ENCODE results near the gene FALEC.

Gene FALEC

DNA sequence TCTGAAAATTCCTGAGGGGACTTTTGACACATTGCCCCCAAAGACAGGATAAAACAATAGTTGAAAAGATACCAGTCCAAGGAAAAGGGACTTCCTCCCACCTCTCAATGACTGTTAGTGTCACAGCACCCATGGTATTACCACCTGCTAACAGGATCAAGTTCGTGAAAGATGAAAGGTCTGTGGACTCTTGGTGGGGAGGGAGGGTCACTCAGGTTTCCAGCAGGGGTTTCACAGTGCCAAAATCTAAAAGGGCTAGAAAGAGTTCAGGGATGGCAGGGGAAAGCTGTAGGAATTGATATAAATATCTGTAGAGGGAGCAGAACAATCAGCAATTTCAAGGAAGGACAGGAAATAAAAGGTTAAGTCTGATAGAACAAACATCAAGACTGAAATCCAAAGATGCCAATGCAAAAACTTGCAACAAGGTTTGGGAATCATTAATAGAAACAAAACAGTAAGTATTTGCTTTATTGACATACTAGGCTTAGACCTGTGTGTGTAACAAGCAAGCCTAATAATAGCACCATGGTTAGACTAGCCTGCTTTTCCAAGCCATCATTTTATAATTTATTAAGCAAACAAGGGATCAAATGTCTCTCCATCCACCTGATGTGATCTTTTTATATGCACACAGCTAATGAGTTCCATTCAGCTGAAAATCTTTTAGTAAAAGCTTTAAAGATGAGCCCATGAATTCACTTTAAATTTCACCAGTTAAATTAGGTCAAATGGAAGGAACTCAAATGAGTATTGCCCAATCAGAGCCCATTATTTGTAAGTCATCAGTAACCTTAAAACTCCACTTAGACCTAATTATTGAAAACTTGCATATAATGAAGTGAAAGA is 60.2 kb downstream of the FALEC start:
- H3K36me3 ChIP-seq (ENCODE audit: insufficient read depth, low read length): peaks cover 67% of the 10 kb centered on the region
- peaks cover 58% of the 10 kb centered on the region for H4K20me1 ChIP-seq (ENCODE audit: insufficient read depth, low read length)
- H3K9ac ChIP-seq (ENCODE audit: low read depth, low read length): peak overlapping the region; percentile 95
- TF ChIP-seq EZH2 (IDR thresholded peaks at IDR 0.05; ENCODE audit: borderline replicate concordance, low read depth, low read length, severe bottlenecking) (no peak), CTCF (IDR thresholded peaks at IDR 0.05; ENCODE audit: borderline replicate concordance, extremely low read depth, low read length, poor library complexity, severe bottlenecking) (no peak)
- DNase-seq: no peak
- no peak overlapping the region for H2AFZ ChIP-seq (ENCODE audit: low read depth, low read length)
- peak overlapping the region; percentile 84 for H3K4me2 ChIP-seq (ENCODE audit: insufficient read depth, low read length)
- H3K27ac ChIP-seq (ENCODE audit: low read length): peak overlapping the region; percentile 43; the same call in 1 of the 2 replicates
- H3K79me2 ChIP-seq (ENCODE audit: insufficient read depth, low read length): peaks cover 83% of the 10 kb centered on the region
- peak overlapping the region; percentile 16 to 83; a peak in 3 of 4 replicates for H3K4me3 ChIP-seq (ENCODE audit: low read depth in 1 of 2, low read length in 2 of 2)
- peaks cover 62% of the 10 kb centered on the region for H3K4me1 ChIP-seq (ENCODE audit: insufficient read depth, low read length)
- no peak for ATAC-seq (ENCODE audit: insufficient read depth, low read depth)
- no peaks in the 10 kb centered on the region for H3K27me3 ChIP-seq (ENCODE audit: insufficient read depth, low read length, poor library complexity)
- no peaks in the 10 kb centered on the region for H3K9me3 ChIP-seq (ENCODE audit: insufficient read depth, low read length, severe bottlenecking)

DNA sequence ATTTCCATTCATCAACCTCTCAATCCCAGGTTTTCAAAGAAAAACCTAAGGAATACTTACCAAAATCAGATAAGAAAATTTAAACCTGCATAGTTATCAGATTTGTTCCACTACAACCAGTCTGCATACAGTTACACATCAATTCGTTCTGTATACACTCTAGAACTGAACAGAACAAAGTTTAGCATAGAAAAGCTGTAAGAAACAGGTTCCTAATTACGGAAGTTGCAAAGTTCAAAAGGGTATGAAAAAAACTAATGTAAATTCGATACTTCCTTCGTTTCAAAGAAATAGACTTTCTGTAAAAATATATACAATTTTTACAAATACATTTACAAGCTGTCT is 60.8 kb downstream of the FALEC start:
- Histone ChIP-seq H3K4me1 (ENCODE audit: insufficient read depth, low read length) (peaks cover 56% of the 10 kb centered on the region), H3K4me3 (ENCODE audit: low read depth in 1 of 2, low read length in 2 of 2) (peak overlapping the region; percentile 16 to 83; a peak in 3 of 4 replicates), H4K20me1 (ENCODE audit: insufficient read depth, low read length) (peaks cover 58% of the 10 kb centered on the region), H3K4me2 (ENCODE audit: insufficient read depth, low read length) (peak overlapping the region; percentile 84), H2AFZ (ENCODE audit: low read depth, low read length) (no peak overlapping the region), H3K9me3 (ENCODE audit: insufficient read depth, low read length, severe bottlenecking) (no peaks in the 10 kb centered on the region), H3K79me2 (ENCODE audit: insufficient read depth, low read length) (peaks cover 77% of the 10 kb centered on the region), H3K36me3 (ENCODE audit: insufficient read depth, low read length) (peaks cover 64% of the 10 kb centered on the region), H3K27me3 (ENCODE audit: insufficient read depth, low read length, poor library complexity) (no peaks in the 10 kb centered on the region), H3K27ac (ENCODE audit: low read length) (peak overlapping the region; percentile 88; the same call in 1 of the 2 replicates), H3K9ac (ENCODE audit: low read depth, low read length) (peak overlapping the region; percentile 95)
- ATAC-seq (ENCODE audit: insufficient read depth, low read depth): no peak
- DNase-seq: no peak
- TF ChIP-seq EZH2 (IDR thresholded peaks at IDR 0.05; ENCODE audit: borderline replicate concordance, low read depth, low read length, severe bottlenecking) (no peak), CTCF (IDR thresholded peaks at IDR 0.05; ENCODE audit: borderline replicate concordance, extremely low read depth, low read length, poor library complexity, severe bottlenecking) (no peak)

- ATAC-seq (ENCODE audit: insufficient read depth, low read depth) (no peak), DNase-seq (no peak)
- Histone ChIP-seq H3K9me3 (ENCODE audit: insufficient read depth, low read length, severe bottlenecking) (no peaks in the 10 kb centered on the region), H3K4me3 (ENCODE audit: low read depth in 1 of 2, low read length in 2 of 2) (peak overlapping the region; percentile 78 to 83; a peak in 3 of 4 replicates), H3K36me3 (ENCODE audit: insufficient read depth, low read length) (peaks cover 64% of the 10 kb centered on the region), H2AFZ (ENCODE audit: low read depth, low read length) (no peak overlapping the region), H3K27me3 (ENCODE audit: insufficient read depth, low read length, poor library complexity) (no peaks in the 10 kb centered on the region), H4K20me1 (ENCODE audit: insufficient read depth, low read length) (peaks cover 58% of the 10 kb centered on the region), H3K27ac (ENCODE audit: low read length) (peak overlapping the region; percentile 88; the same call in 1 of the 2 replicates), H3K4me2 (ENCODE audit: insufficient read depth, low read length) (peak overlapping the region; percentile 84), H3K4me1 (ENCODE audit: insufficient read depth, low read length) (peaks cover 52% of the 10 kb centered on the region), H3K79me2 (ENCODE audit: insufficient read depth, low read length) (peaks cover 74% of the 10 kb centered on the region), H3K9ac (ENCODE audit: low read depth, low read length) (peak overlapping the region; percentile 95)
- no peak for TF ChIP-seq CTCF (IDR thresholded peaks at IDR 0.05; ENCODE audit: borderline replicate concordance, extremely low read depth, low read length, poor library complexity, severe bottlenecking)
- no peak for TF ChIP-seq EZH2 (IDR thresholded peaks at IDR 0.05; ENCODE audit: borderline replicate concordance, low read depth, low read length, severe bottlenecking)
These were observed 61.4 kb downstream of the FALEC start for GRCh38 chr1:150576794-150577556.

Measured in DND-41 (cell line).